Germinal center (tissue), 1 donor: ENCODE measurements around the gene AMPH.
"Not testable (repeated sequence)": the region's sequence is repeated elsewhere in the genome, so short reads cannot be mapped to it uniquely, and the experiment has no call there.

Experiments
- DNase-seq: peaks from one replicate; pipeline ENCODE4 v3.0.0; 2012; ENCODE audit warnings: mixed read lengths, low spot score

AMPH gene

GRCh38 chr7:38628630-38629385 is 2.4 kb downstream of the AMPH start:
- DNase-seq, result no peak

- DNase-seq, result no peak
These were observed 5.3 kb downstream of the AMPH start for GRCh38 chr7:38625866-38626265.

GRCh38 chr7:38615665-38616064 is 15.5 kb downstream of the AMPH start:
- DNase-seq, result no peak

GRCh38 chr7:38607466-38607865 is 23.7 kb downstream of the AMPH start:
- no peak for DNase-seq

- no peak for DNase-seq
These were observed 30.4 kb downstream of the AMPH start for GRCh38 chr7:38600741-38601140.

- no peak for DNase-seq
These were observed 36.2 kb downstream of the AMPH start for GRCh38 chr7:38594949-38595348.

- DNase-seq, result no peak
These were observed 38.4 kb downstream of the AMPH start for GRCh38 chr7:38592737-38593288.

- no peak for DNase-seq
These were observed 45.4 kb downstream of the AMPH start for GRCh38 chr7:38585572-38586354.

- DNase-seq, result no peak
These were observed 46.5 kb downstream of the AMPH start for GRCh38 chr7:38584443-38585210.

GRCh38 chr7:38580485-38580884 is 50.7 kb downstream of the AMPH start:
- DNase-seq, result no peak

- no peak for DNase-seq
These were observed 57.1 kb downstream of the AMPH start for GRCh38 chr7:38574086-38574485.

- DNase-seq, result not testable (repeated sequence)
These were observed 59.6 kb downstream of the AMPH start for GRCh38 chr7:38571620-38572019.

GRCh38 chr7:38568497-38568896 is 62.7 kb downstream of the AMPH start:
- DNase-seq, result no peak

- no peak for DNase-seq
These were observed 65.9 kb downstream of the AMPH start for GRCh38 chr7:38565289-38565688.

GRCh38 chr7:38563741-38564140 is 67.4 kb downstream of the AMPH start:
- no peak for DNase-seq

- DNase-seq, result no peak
These were observed 70.0 kb downstream of the AMPH start for GRCh38 chr7:38561166-38561565.

- DNase-seq, result no peak
These were observed 72.3 kb downstream of the AMPH start for GRCh38 chr7:38558761-38559345.

GRCh38 chr7:38554586-38554985 is 76.6 kb downstream of the AMPH start:
- no peak for DNase-seq

- no peak for DNase-seq
These were observed 80.3 kb downstream of the AMPH start for GRCh38 chr7:38550836-38551235.

- no peak for DNase-seq
These were observed 82.6 kb downstream of the AMPH start for GRCh38 chr7:38548605-38549004.

GRCh38 chr7:38546763-38547162 is 84.4 kb downstream of the AMPH start:
- DNase-seq, result no peak

- DNase-seq, result no peak
These were observed 85.2 kb downstream of the AMPH start for GRCh38 chr7:38545977-38546376.
